BLaER1 (cell line): Measurements from ENCODE around the gene AJM1.

Experiments used
- H3K27ac ChIP-seq: shearing (Covaris generic); formaldehyde crosslinking; 2 replicates; pipeline ENCODE4 v1.8.1; 2022
- H3K27me3 ChIP-seq: shearing (Covaris generic); formaldehyde crosslinking; 2 replicates; pipeline ENCODE4 v1.8.1; 2022
- H3K36me3 ChIP-seq: shearing (Covaris generic); formaldehyde crosslinking; 2 replicates; pipeline ENCODE4 v1.8.1; 2022
- H3K4me1 ChIP-seq: shearing (Covaris generic); formaldehyde crosslinking; 2 replicates; pipeline ENCODE4 v1.8.1; 2022
- H3K4me2 ChIP-seq: shearing (Covaris generic); formaldehyde crosslinking; 2 replicates; pipeline ENCODE4 v1.8.1; 2022
- H3K4me3 ChIP-seq: shearing (Covaris generic); formaldehyde crosslinking; 2 replicates; pipeline ENCODE4 v1.8.1; 2022
- H3K9ac ChIP-seq: shearing (Covaris generic); formaldehyde crosslinking; 2 replicates; pipeline ENCODE4 v1.8.1; 2022
- H3K9me3 ChIP-seq: shearing (Covaris generic); formaldehyde crosslinking; 2 replicates; pipeline ENCODE4 v1.8.1; 2022
- H4K20me1 ChIP-seq: shearing (Covaris generic); formaldehyde crosslinking; 2 replicates; pipeline ENCODE4 v1.8.1; 2022
- Cebpa-rat ChIP-seq: shearing (Covaris generic); IDR thresholded peaks from 2 replicates; pipeline ENCODE4 v1.8.1; 2022

The AJM1 gene

DNA sequence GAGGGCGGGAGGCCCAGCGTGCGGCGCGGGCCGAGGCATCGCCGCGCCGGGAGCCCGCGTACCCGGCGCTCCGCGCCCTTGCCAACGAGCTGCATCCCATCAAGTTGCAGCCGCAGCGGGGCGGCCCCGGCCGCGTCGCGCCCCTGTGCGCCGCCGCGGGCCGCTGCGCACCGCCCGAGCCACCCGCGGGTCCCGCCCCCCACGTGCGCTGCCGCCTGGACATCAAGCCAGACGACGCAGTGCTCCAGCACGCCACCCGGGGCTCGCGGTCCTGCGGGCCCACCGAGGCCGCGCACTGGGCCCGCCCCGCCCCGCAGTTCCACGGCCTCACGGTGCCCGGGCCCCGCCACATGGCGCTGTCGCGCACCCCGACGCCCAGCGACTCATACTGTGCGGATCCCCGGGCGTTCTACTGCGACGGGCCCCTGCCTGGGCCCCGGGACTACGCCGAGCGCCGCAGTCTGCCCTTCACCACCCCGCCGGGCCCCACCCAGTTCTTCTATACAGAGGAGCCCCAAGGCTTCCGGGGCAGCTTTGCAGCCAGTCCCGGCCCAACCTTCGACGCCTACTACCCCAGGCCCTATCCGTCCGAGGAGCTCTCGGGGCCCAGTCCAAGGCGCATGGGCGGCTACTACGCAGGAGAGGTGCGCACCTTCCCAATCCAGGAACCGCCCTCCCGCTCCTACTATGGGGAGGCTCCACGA lies 2.6 kb downstream of the AJM1 start:
- TF ChIP-seq Cebpa-rat: no peak
- Histone ChIP-seq H3K27ac (no peak overlapping the region), H3K9me3 (peaks cover 18% of the 10 kb centered on the region; the same call in 1 of the 2 replicates), H3K4me2 (no peak overlapping the region), H3K36me3 (peaks cover 11% of the 10 kb centered on the region), H3K9ac (no peak overlapping the region), H3K27me3 (peaks cover 41% of the 10 kb centered on the region), H4K20me1 (peaks cover 47% of the 10 kb centered on the region), H3K4me3 (no peak overlapping the region), H3K4me1 (peaks cover 62% of the 10 kb centered on the region)

DNA sequence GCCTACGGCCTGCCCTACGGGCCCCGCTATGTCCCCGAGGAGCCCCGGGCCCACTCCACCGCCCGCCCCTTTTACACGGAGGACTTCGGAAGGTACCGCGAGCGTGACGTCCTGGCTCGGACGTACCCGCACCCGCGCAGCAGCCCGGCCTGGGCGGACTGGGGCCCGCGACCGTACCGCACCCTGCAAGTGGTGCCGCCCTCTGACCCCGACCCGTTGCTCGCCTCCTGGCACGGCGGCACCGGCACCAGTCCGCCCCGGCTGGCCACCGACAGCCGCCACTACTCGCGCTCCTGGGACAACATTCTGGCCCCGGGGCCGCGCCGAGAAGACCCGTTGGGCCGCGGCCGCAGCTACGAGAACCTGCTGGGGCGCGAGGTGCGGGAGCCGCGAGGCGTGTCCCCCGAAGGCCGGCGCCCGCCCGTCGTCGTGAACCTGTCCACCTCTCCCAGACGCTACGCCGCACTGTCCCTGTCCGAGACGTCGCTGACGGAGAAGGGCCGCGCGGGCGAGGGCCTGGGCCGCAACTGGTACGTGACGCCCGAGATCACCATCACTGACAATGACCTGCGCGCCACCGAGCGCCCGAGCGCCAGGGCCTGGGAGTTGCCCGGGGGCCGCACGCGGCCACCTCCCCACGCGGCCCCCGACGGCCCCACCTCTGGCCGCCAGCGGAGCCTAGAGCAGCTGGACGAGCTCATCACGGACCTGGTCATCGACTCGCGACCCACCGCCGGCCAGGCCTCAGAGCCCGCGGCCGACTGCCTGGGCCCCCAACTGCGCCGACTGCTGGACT lies 3.4 kb downstream of the AJM1 start:
- TF ChIP-seq Cebpa-rat: no peak
- peaks cover 41% of the 10 kb centered on the region for H3K27me3 ChIP-seq
- H3K4me3 ChIP-seq: no peak overlapping the region
- H4K20me1 ChIP-seq: peaks cover 47% of the 10 kb centered on the region
- H3K4me2 ChIP-seq: no peak overlapping the region
- no peak overlapping the region for H3K9ac ChIP-seq
- H3K9me3 ChIP-seq: peaks cover 18% of the 10 kb centered on the region; the same call in 1 of the 2 replicates
- H3K27ac ChIP-seq: no peak overlapping the region
- H3K36me3 ChIP-seq: peaks cover 10% of the 10 kb centered on the region; the same call in 1 of the 2 replicates
- H3K4me1 ChIP-seq: peaks cover 62% of the 10 kb centered on the region

DNA sequence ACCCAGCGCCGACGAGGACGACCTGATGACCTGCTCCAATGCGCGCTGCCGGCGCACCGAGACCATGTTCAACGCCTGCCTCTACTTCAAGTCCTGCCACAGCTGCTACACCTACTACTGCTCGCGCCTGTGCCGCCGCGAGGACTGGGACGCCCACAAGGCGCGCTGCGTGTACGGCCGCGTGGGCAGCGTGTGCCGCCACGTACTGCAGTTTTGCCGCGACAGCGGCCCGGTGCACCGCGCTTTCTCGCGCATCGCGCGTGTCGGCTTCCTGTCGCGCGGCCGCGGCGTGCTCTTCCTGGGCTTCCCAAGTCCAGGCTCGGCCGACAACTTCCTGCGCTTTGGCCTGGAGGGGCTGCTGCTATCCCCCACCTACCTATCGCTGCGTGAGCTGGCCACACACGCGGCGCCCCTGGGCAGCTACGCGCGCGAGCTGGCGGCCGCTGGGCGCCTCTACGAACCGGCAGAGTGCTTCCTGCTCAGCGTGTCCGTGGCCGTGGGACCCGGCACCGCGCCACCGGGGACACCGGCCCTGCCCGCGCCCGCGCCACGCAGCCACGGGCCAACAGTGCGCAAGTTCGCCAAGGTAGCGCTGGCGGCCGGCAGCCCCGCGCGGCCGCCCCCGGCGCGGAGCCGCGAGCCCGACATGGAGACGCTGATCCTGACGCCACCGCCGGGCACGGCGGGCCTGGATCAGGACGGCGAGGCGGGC lies 4.3 kb downstream of the AJM1 start:
- Histone ChIP-seq H3K36me3 (peaks cover 15% of the 10 kb centered on the region), H3K4me1 (peaks cover 54% of the 10 kb centered on the region), H3K4me2 (peak overlapping the region; percentile 100; the same call in 1 of the 2 replicates), H3K4me3 (no peak overlapping the region), H3K9ac (no peak overlapping the region), H3K27ac (no peak overlapping the region), H4K20me1 (peaks cover 46% of the 10 kb centered on the region), H3K27me3 (peaks cover 41% of the 10 kb centered on the region), H3K9me3 (peaks cover 18% of the 10 kb centered on the region; the same call in 1 of the 2 replicates)
- no peak for TF ChIP-seq Cebpa-rat

DNA sequence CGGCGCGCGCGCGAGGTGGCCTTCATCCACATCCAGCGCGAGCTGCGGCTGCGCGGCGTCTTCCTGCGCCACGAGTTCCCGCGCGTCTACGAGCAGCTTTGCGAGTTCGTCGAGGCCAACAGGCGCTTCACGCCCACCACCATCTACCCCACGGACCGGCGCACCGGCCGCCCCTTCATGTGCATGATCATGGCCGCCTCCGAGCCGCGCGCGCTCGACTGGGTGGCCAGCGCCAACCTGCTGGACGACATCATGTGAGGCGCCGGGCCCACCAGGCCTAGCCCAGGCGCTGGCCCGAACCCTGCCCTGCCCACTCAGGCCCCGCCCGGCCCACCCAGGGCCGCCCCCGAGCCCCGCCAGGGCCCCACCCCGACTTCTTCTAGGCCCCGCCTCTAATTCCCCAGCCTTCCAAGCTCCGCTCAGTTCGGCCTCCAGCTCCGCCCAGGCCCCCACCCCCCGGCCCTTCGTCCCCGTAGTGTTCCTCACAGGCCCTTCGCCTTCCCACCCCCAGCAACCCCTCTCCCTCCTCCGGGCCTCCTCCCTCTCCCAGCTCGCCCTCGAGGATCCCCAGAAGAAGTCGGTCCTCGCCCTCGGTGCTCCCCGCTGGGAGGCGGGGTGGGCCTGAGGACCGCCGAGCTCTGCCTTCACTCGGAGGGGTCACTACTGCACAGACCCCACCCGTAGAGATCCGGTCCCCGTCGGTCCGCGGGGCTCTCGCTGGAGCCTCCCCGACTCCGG lies 5.0 kb downstream of the AJM1 start:
- Histone ChIP-seq H3K4me2 (peak overlapping the region; percentile 100), H3K36me3 (peaks cover 22% of the 10 kb centered on the region), H4K20me1 (peaks cover 40% of the 10 kb centered on the region), H3K4me1 (peaks cover 47% of the 10 kb centered on the region), H3K27ac (peak overlapping the region; percentile 81; the same call in 1 of the 2 replicates), H3K4me3 (peak overlapping the region; percentile 87), H3K9ac (peak overlapping the region; percentile 84), H3K9me3 (peaks cover 18% of the 10 kb centered on the region; the same call in 1 of the 2 replicates), H3K27me3 (peaks cover 41% of the 10 kb centered on the region)
- no peak for TF ChIP-seq Cebpa-rat

DNA sequence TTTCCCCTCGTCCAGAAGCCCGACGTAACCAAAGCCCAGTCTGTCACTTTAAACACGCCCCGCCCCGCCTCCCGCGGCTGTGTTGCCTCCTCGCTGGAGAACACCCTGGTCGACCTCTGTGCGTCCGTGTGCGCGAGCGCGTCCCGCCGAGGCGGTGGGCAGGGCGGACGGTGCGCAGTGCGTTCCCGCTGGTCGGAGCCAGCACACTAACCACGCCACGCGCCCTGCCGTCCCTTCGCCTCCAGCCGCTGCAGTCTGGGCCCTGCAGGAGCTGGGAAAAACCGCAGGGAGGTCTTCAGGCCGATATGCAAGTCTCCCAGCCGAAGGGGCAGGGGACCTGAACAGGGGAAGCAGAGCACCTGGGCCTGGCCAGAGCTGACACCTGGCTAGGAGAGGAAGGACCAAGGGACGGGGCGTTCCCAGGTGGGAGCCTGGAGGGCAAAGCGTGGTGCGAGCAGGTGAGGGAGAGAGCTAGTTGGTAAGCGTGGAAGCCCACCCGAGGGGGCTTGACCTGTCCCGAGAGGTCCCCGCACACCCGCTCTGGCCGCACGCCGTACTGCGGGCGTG lies 5.6 kb downstream of the AJM1 start:
- Histone ChIP-seq H3K27me3 (peaks cover 41% of the 10 kb centered on the region), H3K36me3 (peaks cover 22% of the 10 kb centered on the region), H4K20me1 (peaks cover 40% of the 10 kb centered on the region), H3K4me3 (peak overlapping the region; percentile 87), H3K4me1 (peaks cover 43% of the 10 kb centered on the region), H3K9ac (peak overlapping the region; percentile 84), H3K4me2 (peak overlapping the region; percentile 100), H3K27ac (peak overlapping the region; percentile 81), H3K9me3 (peaks cover 18% of the 10 kb centered on the region; the same call in 1 of the 2 replicates)
- no peak for TF ChIP-seq Cebpa-rat

DNA sequence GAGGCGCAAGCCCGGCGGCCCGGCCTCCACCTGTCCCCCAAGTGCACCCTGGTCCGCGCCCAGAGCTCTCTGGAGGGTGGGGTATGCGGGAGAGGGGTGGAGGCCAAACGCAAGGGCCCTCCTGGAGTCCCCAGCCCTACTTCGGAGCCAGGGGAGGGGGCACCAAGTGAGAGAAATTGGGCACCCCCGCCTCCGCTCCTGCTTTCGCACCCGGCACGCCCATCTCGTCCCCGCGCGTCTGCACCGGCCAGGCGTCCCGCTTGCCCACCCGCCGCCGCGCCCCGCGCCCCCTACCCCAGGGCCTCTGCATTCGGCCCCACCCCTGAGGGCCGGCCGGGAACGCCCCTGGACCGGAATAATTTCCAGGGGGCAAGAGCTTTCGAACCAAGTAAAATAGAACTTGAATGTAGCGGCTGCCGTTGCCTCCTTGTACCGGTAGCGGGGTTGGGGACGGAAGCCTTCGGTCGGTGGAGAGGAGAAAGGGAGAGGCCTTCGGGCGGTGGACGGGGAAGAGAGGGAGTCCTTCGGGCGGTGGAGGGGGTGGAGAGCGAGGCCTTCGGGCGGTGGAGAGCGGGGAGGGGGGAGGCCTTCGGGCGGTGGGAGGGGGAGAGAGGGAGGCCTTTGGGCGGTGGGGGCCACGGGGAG lies 6.2 kb downstream of the AJM1 start:
- no peak for TF ChIP-seq Cebpa-rat
- H3K27ac ChIP-seq: peak overlapping the region; percentile 81
- peak overlapping the region; percentile 100 for H3K4me2 ChIP-seq
- H3K36me3 ChIP-seq: peaks cover 22% of the 10 kb centered on the region
- peaks cover 18% of the 10 kb centered on the region; the same call in 1 of the 2 replicates for H3K9me3 ChIP-seq
- H3K4me3 ChIP-seq: peak overlapping the region; percentile 87
- peak overlapping the region; percentile 84 for H3K9ac ChIP-seq
- H4K20me1 ChIP-seq: peaks cover 34% of the 10 kb centered on the region
- peaks cover 41% of the 10 kb centered on the region for H3K27me3 ChIP-seq
- peaks cover 42% of the 10 kb centered on the region for H3K4me1 ChIP-seq

DNA sequence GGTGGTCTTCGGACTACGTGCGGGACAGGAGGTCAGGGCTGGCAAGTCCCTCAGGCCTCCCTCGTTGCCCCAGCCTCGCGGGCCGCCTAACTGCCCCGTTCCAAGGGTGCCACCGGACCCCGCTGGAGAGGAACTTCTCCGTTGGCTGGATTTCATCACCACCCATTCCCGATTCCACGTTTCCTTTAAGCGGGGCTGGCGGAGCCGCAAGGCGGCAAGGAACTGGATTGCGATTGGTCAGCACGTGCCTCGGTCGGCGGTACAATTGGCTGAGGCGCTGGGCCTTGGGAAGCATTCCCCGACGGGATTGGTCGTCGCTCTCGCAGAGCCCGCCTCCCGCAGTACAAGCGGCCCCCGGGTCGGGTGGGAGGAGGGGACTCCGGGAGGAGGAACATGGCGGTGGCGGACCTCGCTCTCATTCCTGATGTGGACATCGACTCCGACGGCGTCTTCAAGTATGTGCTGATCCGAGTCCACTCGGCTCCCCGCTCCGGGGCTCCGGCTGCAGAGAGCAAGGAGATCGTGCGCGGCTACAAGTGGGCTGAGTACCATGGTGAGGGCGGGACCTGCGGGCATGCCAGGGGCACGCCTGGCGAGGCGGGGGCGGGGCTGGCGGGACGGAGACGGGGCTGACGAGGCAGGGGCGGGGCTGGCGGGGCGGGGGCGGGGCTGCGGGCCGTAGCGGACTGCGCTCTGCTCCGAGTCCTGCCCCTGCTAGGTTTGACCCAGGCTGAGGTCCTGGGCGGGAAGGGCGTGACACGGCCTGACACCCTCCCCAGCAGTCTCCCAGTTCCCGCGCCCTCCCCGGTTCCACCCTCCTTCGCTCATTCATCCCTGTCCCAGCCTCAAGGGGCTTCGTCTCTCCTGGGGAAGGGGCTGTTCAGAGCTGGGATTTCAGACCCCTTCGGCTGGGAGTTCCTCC lies 7.0 kb downstream of the AJM1 start, which contains the start of gene PHPT1:
TSS of gene PHPT1 (plus strand) at position 372 of the 922 bp plus-strand sequence. CDS start at position 394, 22 bp downstream.
- peak within 1 kb of the TSS; percentile 81 for H3K27ac ChIP-seq
- H3K27me3 ChIP-seq: peaks cover 36% of the 10 kb centered on the region
- H3K9ac ChIP-seq: peak within 1 kb of the TSS; percentile 84
- peak; percentile 32; the same call in 1 of the 2 replicates for TF ChIP-seq Cebpa-rat
- peaks cover 42% of the 10 kb centered on the region for H3K4me1 ChIP-seq
- H3K4me3 ChIP-seq: peak within 1 kb of the TSS; percentile 87
- H4K20me1 ChIP-seq: peaks cover 35% of the 10 kb centered on the region
- peaks cover 22% of the 10 kb centered on the region for H3K36me3 ChIP-seq
- peak within 1 kb of the TSS; percentile 100 for H3K4me2 ChIP-seq
- H3K9me3 ChIP-seq: peaks cover 18% of the 10 kb centered on the region; the same call in 1 of the 2 replicates
